Peyer's patch (tissue), 4 donors: Measurements from ENCODE around the gene THG1L.

Experiments used
- CTCF ChIP-seq, 6 experiments: fragments of 450-650 bp in 4 of 6; fragments of 200-600 bp in 2 of 6; sonication (generic) in 1 of 6; IDR thresholded peaks; one replicate each; pipeline ENCODE4 v1.5.1; 2017 to 2019; ENCODE audit warnings: antibody characterized with exemption in 6 of 6, mild to moderate bottlenecking in 3 of 6, moderate library complexity in 1 of 6
- POLR2A ChIP-seq, 2 donors: fragments of 450-650 bp; IDR thresholded peaks; one replicate each; pipeline ENCODE4 v1.5.1; 2017; ENCODE audit warnings: antibody characterized with exemption in 2 of 2, mild to moderate bottlenecking in 2 of 2, moderate library complexity in 2 of 2

- peak; percentile 99 to 100 (median 100) for TF ChIP-seq CTCF (IDR thresholded peaks at IDR 0.05)
- TF ChIP-seq POLR2A (IDR thresholded peaks at IDR 0.05): peak in 1 of 2 donors; percentile 36
Measured at GRCh38 chr5:157743163-157744050, 12.2 kb downstream of the THG1L start, which contains the start of gene LSM11.
